ENCODE results near the gene NT5C2.

GRCh38 chr10:103184615-103185014 is 8.5 kb downstream of the NT5C2 start:
- no peak for TF ChIP-seq CTCF (conservative IDR thresholded peaks at IDR 0.05; ENCODE audit: low read length)
- TF ChIP-seq EZH2phosphoT487 (IDR thresholded peaks at IDR 0.05; ENCODE audit: borderline replicate concordance), result no peak

Data from Loucy (cell line).